WTC11 (cell line): ENCODE measurements around the gene EMX2. TPM values are rescaled to one million over a fixed set of nuclear protein-coding genes. Genes with fewer than 3 reads are reported as not detected.

Experiments used
- ATAC-seq: fragments of 200-7000 bp; cut with Tn5 transposase; 2 replicates; pipeline ENCODE4 v1.10.0; 2021; ENCODE audit warnings: mild to moderate bottlenecking, moderate library complexity
- CTCF ChIA-PET: fragments of 300-600 bp; sonication (Branson Sonifier 250); formaldehyde crosslinking; loops from one replicate; lab custom pipeline; 2021; ENCODE audit warnings: antibody characterized with exemption; lab: Charles Lee
- POLR2A ChIA-PET: fragments of 350-600 bp; sonication (Branson Sonifier 250); formaldehyde crosslinking; loops from one replicate; lab custom pipeline; 2021; ENCODE audit warnings: antibody characterized with exemption; lab: Charles Lee
- DNase-seq: peaks from one replicate; pipeline ENCODE4 v3.0.0; 2021; ENCODE audit warnings: low spot score
- H3K27ac Mint-ChIP-seq: 2 replicates; pipeline ENCODE4 v1.8.0; 2021; ENCODE audit warnings: mixed read lengths
- H3K27me3 Mint-ChIP-seq: 2 replicates; pipeline ENCODE4 v1.8.0; 2021; ENCODE audit warnings: low read depth, mild to moderate bottlenecking, moderate library complexity, mixed read lengths
- H3K36me3 Mint-ChIP-seq: 2 replicates; pipeline ENCODE4 v1.8.0; 2021; ENCODE audit warnings: mixed read lengths
- H3K4me1 Mint-ChIP-seq: 2 replicates; pipeline ENCODE4 v1.8.0; 2022; ENCODE audit warnings: mixed read lengths
- H3K4me3 Mint-ChIP-seq: 2 replicates; pipeline ENCODE4 v1.8.0; 2021; ENCODE audit warnings: mild to moderate bottlenecking, moderate library complexity, mixed read lengths
- H3K9me3 Mint-ChIP-seq: 2 replicates; pipeline ENCODE4 v1.8.0; 2021; ENCODE audit warnings: mixed read lengths
- CDX4 ChIP-seq: fragments of 250-450 bp; sonication (Bioruptor Pico); IDR thresholded peaks from 2 replicates; pipeline ENCODE4 v1.9.0; 2021; ENCODE audit warnings: moderate library complexity, mild to moderate bottlenecking, inconsistent platforms, borderline replicate concordance
- MAX ChIP-seq: sonication (generic); formaldehyde crosslinking; IDR thresholded peaks from 2 replicates; pipeline ENCODE4 v1.8.0; 2022; ENCODE audit warnings: mild to moderate bottlenecking, missing genetic modification reagents
- NFATC4 ChIP-seq: fragments of 250-450 bp; sonication (Bioruptor Pico); IDR thresholded peaks from 2 replicates; pipeline ENCODE4 v1.9.0; 2021; ENCODE audit warnings: mild to moderate bottlenecking
- NR3C1 ChIP-seq: sonication (generic); formaldehyde crosslinking; conservative IDR thresholded peaks from 2 replicates; pipeline ENCODE4 v1.8.1; 2023; ENCODE audit warnings: low read depth, mild to moderate bottlenecking, missing genetic modification reagents
- SMAD4 ChIP-seq: sonication (generic); formaldehyde crosslinking; IDR thresholded peaks from 2 replicates; pipeline ENCODE4 v1.8.0; 2022; ENCODE audit warnings: mild to moderate bottlenecking, missing genetic modification reagents
- ZMAT4 ChIP-seq: fragments of 250-450 bp; sonication (Bioruptor Pico); IDR thresholded peaks from 2 replicates; pipeline ENCODE4 v1.9.0; 2021; ENCODE audit warnings: mild to moderate bottlenecking
- ZNF281 ChIP-seq: sonication (generic); formaldehyde crosslinking; IDR thresholded peaks from 2 replicates; pipeline ENCODE4 v1.8.0; 2023; ENCODE audit warnings: mild to moderate bottlenecking, missing genetic modification reagents
- ZNF396 ChIP-seq: fragments of 250-450 bp; sonication (Bioruptor Pico); IDR thresholded peaks from 2 replicates; pipeline ENCODE4 v1.8.0; 2021; ENCODE audit warnings: mild to moderate bottlenecking, moderate library complexity, borderline replicate concordance
- ZNF416 ChIP-seq: fragments of 250-450 bp; sonication (Bioruptor Pico); IDR thresholded peaks from 2 replicates; pipeline ENCODE4 v1.9.0; 2021; ENCODE audit warnings: mild to moderate bottlenecking, inconsistent platforms
- total RNA-seq: library from RNA; stranded (reverse); gene quantifications from 3 replicates; pipeline ENCODE4 v1.2.3, GENCODE V29; 2021
- TF ChIP-seq, protein P1 (sequence below): fragments of 250-450 bp; sonication (Bioruptor Pico); IDR thresholded peaks from 2 replicates; pipeline ENCODE4 v1.9.0; 2021; ENCODE audit warnings: mild to moderate bottlenecking
- TF ChIP-seq, protein P2 (sequence below): sonication (generic); formaldehyde crosslinking; IDR thresholded peaks from 2 replicates; pipeline ENCODE4 v1.8.1; 2023; ENCODE audit warnings: mild to moderate bottlenecking, missing genetic modification reagents, moderate library complexity
- TF ChIP-seq, protein P3 (sequence below): fragments of 250-450 bp; sonication (Bioruptor Pico); IDR thresholded peaks from 2 replicates; pipeline ENCODE4 v1.9.0; 2021; ENCODE audit warnings: mild to moderate bottlenecking, borderline replicate concordance
- TF ChIP-seq, protein P4 (sequence below): sonication (generic); formaldehyde crosslinking; conservative IDR thresholded peaks from 2 replicates; pipeline ENCODE4 v1.8.1; 2023; ENCODE audit warnings: mild to moderate bottlenecking, low read depth, missing genetic modification reagents, moderate library complexity

Gene EMX2
- total RNA-seq, 1 experiment from 2014 or later = not detected

DNA sequence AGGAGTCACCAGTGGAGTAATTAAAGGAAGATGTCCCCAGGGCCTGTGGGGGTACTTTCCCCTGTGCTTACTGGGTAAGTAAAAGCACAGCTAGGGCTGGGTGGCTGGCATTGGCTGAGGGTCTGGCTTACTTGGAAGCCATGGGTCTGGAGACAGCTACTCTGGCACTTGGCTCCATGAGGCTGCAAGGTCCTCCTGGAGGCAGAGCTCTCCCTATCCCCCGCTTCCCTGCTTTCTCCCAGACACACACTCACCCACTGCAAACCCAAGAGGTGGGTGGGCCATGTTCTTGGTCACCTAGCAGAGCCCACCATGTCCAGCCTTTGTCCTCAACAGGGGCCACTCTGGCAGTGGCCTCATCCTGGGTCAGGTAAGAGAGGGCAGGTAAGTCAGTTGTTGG lies 13.3 kb downstream of the EMX2 start:
- CTCF ChIA-PET = no interaction called here
- Mint-ChIP-seq H3K36me3 (no peaks in the 10 kb centered on the region), H3K4me3 (no peak overlapping the region), H3K27me3 (peaks cover 68% of the 10 kb centered on the region)
- POLR2A ChIA-PET = no interaction called here
- DNase-seq (no peak), ATAC-seq (no peak)
- TF ChIP-seq ZMAT4 (no peak), NFATC4 (no peak), NR3C1 (CRISPR knock-in tag) (no peak), ZNF416 (CRISPR knock-in tag) (no peak), CDX4 (CRISPR knock-in tag) (no peak), ZNF396 (CRISPR knock-in tag) (no peak), SMAD4 (CRISPR knock-in tag) (no peak), ZNF281 (CRISPR knock-in tag) (no peak), MAX (no peak)
- TF ChIP-seq, protein P1, sequence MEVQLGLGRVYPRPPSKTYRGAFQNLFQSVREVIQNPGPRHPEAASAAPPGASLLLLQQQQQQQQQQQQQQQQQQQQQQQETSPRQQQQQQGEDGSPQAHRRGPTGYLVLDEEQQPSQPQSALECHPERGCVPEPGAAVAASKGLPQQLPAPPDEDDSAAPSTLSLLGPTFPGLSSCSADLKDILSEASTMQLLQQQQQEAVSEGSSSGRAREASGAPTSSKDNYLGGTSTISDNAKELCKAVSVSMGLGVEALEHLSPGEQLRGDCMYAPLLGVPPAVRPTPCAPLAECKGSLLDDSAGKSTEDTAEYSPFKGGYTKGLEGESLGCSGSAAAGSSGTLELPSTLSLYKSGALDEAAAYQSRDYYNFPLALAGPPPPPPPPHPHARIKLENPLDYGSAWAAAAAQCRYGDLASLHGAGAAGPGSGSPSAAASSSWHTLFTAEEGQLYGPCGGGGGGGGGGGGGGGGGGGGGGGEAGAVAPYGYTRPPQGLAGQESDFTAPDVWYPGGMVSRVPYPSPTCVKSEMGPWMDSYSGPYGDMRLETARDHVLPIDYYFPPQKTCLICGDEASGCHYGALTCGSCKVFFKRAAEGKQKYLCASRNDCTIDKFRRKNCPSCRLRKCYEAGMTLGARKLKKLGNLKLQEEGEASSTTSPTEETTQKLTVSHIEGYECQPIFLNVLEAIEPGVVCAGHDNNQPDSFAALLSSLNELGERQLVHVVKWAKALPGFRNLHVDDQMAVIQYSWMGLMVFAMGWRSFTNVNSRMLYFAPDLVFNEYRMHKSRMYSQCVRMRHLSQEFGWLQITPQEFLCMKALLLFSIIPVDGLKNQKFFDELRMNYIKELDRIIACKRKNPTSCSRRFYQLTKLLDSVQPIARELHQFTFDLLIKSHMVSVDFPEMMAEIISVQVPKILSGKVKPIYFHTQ (CRISPR knock-in tag) = no peak
- TF ChIP-seq, protein P2, sequence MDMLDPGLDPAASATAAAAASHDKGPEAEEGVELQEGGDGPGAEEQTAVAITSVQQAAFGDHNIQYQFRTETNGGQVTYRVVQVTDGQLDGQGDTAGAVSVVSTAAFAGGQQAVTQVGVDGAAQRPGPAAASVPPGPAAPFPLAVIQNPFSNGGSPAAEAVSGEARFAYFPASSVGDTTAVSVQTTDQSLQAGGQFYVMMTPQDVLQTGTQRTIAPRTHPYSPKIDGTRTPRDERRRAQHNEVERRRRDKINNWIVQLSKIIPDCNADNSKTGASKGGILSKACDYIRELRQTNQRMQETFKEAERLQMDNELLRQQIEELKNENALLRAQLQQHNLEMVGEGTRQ (CRISPR knock-in tag) = no peak
- TF ChIP-seq, protein P3, sequence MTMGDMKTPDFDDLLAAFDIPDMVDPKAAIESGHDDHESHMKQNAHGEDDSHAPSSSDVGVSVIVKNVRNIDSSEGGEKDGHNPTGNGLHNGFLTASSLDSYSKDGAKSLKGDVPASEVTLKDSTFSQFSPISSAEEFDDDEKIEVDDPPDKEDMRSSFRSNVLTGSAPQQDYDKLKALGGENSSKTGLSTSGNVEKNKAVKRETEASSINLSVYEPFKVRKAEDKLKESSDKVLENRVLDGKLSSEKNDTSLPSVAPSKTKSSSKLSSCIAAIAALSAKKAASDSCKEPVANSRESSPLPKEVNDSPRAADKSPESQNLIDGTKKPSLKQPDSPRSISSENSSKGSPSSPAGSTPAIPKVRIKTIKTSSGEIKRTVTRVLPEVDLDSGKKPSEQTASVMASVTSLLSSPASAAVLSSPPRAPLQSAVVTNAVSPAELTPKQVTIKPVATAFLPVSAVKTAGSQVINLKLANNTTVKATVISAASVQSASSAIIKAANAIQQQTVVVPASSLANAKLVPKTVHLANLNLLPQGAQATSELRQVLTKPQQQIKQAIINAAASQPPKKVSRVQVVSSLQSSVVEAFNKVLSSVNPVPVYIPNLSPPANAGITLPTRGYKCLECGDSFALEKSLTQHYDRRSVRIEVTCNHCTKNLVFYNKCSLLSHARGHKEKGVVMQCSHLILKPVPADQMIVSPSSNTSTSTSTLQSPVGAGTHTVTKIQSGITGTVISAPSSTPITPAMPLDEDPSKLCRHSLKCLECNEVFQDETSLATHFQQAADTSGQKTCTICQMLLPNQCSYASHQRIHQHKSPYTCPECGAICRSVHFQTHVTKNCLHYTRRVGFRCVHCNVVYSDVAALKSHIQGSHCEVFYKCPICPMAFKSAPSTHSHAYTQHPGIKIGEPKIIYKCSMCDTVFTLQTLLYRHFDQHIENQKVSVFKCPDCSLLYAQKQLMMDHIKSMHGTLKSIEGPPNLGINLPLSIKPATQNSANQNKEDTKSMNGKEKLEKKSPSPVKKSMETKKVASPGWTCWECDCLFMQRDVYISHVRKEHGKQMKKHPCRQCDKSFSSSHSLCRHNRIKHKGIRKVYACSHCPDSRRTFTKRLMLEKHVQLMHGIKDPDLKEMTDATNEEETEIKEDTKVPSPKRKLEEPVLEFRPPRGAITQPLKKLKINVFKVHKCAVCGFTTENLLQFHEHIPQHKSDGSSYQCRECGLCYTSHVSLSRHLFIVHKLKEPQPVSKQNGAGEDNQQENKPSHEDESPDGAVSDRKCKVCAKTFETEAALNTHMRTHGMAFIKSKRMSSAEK (CRISPR knock-in tag) = no peak
- TF ChIP-seq, protein P4, sequence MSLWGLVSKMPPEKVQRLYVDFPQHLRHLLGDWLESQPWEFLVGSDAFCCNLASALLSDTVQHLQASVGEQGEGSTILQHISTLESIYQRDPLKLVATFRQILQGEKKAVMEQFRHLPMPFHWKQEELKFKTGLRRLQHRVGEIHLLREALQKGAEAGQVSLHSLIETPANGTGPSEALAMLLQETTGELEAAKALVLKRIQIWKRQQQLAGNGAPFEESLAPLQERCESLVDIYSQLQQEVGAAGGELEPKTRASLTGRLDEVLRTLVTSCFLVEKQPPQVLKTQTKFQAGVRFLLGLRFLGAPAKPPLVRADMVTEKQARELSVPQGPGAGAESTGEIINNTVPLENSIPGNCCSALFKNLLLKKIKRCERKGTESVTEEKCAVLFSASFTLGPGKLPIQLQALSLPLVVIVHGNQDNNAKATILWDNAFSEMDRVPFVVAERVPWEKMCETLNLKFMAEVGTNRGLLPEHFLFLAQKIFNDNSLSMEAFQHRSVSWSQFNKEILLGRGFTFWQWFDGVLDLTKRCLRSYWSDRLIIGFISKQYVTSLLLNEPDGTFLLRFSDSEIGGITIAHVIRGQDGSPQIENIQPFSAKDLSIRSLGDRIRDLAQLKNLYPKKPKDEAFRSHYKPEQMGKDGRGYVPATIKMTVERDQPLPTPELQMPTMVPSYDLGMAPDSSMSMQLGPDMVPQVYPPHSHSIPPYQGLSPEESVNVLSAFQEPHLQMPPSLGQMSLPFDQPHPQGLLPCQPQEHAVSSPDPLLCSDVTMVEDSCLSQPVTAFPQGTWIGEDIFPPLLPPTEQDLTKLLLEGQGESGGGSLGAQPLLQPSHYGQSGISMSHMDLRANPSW = no peak
- TF ChIP-seq, all 79 proteins: peak for 0
- H3K4me1 Mint-ChIP-seq = peaks cover 29% of the 10 kb centered on the region
- H3K9me3 Mint-ChIP-seq = no peaks in the 10 kb centered on the region
- H3K27ac Mint-ChIP-seq = no peak overlapping the region
